HepG2 (cell line): Measurements from ENCODE around the gene GPLD1. TPM values are rescaled to one million over a fixed set of nuclear protein-coding genes. Genes with fewer than 3 reads are reported as not detected.
A peak's percentile ranks its signal among the peaks of the same experiment; 100 is the strongest.

ENCODE experiments used
- ATAC-seq: fragments of 200-7000 bp; cut with Tn5 transposase; 3 replicates; pipeline ENCODE4 v1.9.1; 2020; ENCODE audit warnings: mild to moderate bottlenecking, moderate library complexity
- BruUV-seq: library from RNA; stranded (reverse); fragments of 400-500 nt; replicated peaks from 2 replicates; lab custom pipeline; 2021; lab: Mats Ljungman, UMichigan
- CTCF ChIA-PET: fragments of 300-600 bp; formaldehyde crosslinking; extraction: SDS; loops from one replicate; lab custom pipeline; 2021; ENCODE audit warnings: low total read pairs, inconsistent platforms, low intra/inter-chr PET ratio; lab: Yijun Ruan, JAX
- POLR2A ChIA-PET: fragments of 350-600 bp; sonication (Branson Sonifier 250); formaldehyde crosslinking; loops from one replicate; lab custom pipeline; 2020; ENCODE audit warnings: antibody characterized with exemption, inconsistent platforms; lab: Yijun Ruan, JAX
- DNase-seq: peaks from one replicate; pipeline ENCODE4 v3.0.0-alpha.2; 2015; ENCODE audit warnings: low spot score
- FAIRE-seq: peaks from 3 replicates; lab custom pipeline; 2011; peaks lifted over from hg19 to GRCh38; lab: Jason Lieb, UNC
- H2AFZ ChIP-seq: one replicate; pipeline ENCODE4 v1.6.1; 2011; ENCODE audit warnings: low read length, inconsistent platforms
- H3K27ac ChIP-seq: fragments of 300-600 bp; 3 replicates; pipeline ENCODE4 v1.8.0; 2011; ENCODE audit warnings: mixed run types, mild to moderate bottlenecking, mixed read lengths, low read length, inconsistent platforms; ENCODE audit not compliant: insufficient read depth; ENCODE audit errors: extremely low read length
- H3K27me3 ChIP-seq, 2 experiments: fragments of 200-600 bp in 1 of 2; 2 replicates in 1 of 2; 3 replicates in 1 of 2; pipeline versions ENCODE4 v1.6.0 to v1.8.0; 2011; ENCODE audit warnings: low read length in 2 of 2, mild to moderate bottlenecking in 2 of 2, moderate library complexity in 2 of 2, inconsistent platforms in 1 of 2; ENCODE audit not compliant: insufficient read depth in 2 of 2, control insufficient read depth in 1 of 2
- H3K36me3 ChIP-seq, 2 experiments: fragments of 200-600 bp in 1 of 2; replicated peaks in 1 of 2; 2 replicates in 1 of 2; 3 replicates in 1 of 2; pipeline versions ENCODE4 v1.5.1 to v1.8.0; 2011; ENCODE audit warnings: low read length in 2 of 2, inconsistent platforms in 1 of 2; ENCODE audit not compliant: insufficient read depth in 2 of 2, control insufficient read depth in 1 of 2
- H3K4me1 ChIP-seq: 2 replicates; pipeline ENCODE4 v1.5.1; 2012; ENCODE audit warnings: low read length, inconsistent platforms; ENCODE audit not compliant: insufficient read depth
- H3K4me2 ChIP-seq: 2 replicates; pipeline ENCODE4 v1.6.0; 2011; ENCODE audit warnings: low read depth, low read length, inconsistent platforms
- H3K4me3 ChIP-seq, 3 experiments: fragments of 200-600 bp in 1 of 3; sonication (generic), shearing (Covaris generic) in 1 of 3; replicated peaks in 1 of 3; 2 replicates each; pipeline ENCODE4 v1.5.1; 2011 to 2016; ENCODE audit warnings: low read length in 3 of 3, inconsistent platforms in 2 of 3, low read depth in 2 of 3, mild to moderate bottlenecking in 2 of 3, control low read depth in 1 of 3, mixed read lengths in 1 of 3; ENCODE audit not compliant: insufficient read depth in 1 of 3
- H3K79me2 ChIP-seq: one replicate; pipeline ENCODE4 v1.6.1; 2011; ENCODE audit warnings: low read length, inconsistent platforms; ENCODE audit not compliant: insufficient read depth
- H3K9ac ChIP-seq: 2 replicates; pipeline ENCODE4 v1.6.0; 2011; ENCODE audit warnings: mild to moderate bottlenecking, low read depth, low read length, inconsistent platforms; ENCODE audit not compliant: insufficient read depth
- H3K9me3 ChIP-seq: 2 replicates; pipeline ENCODE4 v1.5.1; 2012; ENCODE audit warnings: mild to moderate bottlenecking, low read length
- H4K20me1 ChIP-seq: 2 replicates; pipeline ENCODE4 v1.6.0; 2011; ENCODE audit warnings: inconsistent platforms, mild to moderate bottlenecking, low read length, moderate library complexity; ENCODE audit not compliant: insufficient read depth
- DMTF1 ChIP-seq: sonication (generic); formaldehyde crosslinking; IDR thresholded peaks from 2 replicates; pipeline ENCODE4 v1.4.0; 2020; ENCODE audit warnings: mild to moderate bottlenecking, missing genetic modification reagents
- DRAP1 ChIP-seq: IDR thresholded peaks from 2 replicates; pipeline ENCODE4 v1.6.1; 2016; ENCODE audit warnings: missing genetic modification reagents, missing compliant biosample characterization
- KLF11 ChIP-seq: IDR thresholded peaks from 2 replicates; pipeline ENCODE4 v1.6.1; 2016; ENCODE audit warnings: missing compliant biosample characterization
- PCBP2 ChIP-seq: fragments of 200-400 bp; formaldehyde crosslinking; optimal IDR thresholded peaks from 2 replicates; pipeline ENCODE3; 2018; ENCODE audit warnings: low read length, low read depth; ENCODE audit not compliant: poor library complexity, severe bottlenecking
- PRDM15 ChIP-seq: sonication (generic); formaldehyde crosslinking; IDR thresholded peaks from 2 replicates; pipeline ENCODE4 v1.4.0; 2020; ENCODE audit warnings: missing genetic modification reagents
- RFXAP ChIP-seq: sonication (generic); formaldehyde crosslinking; IDR thresholded peaks from 2 replicates; pipeline ENCODE4 v1.4.0; 2020; ENCODE audit warnings: missing genetic modification reagents, borderline replicate concordance
- SPEN ChIP-seq: sonication (generic); formaldehyde crosslinking; IDR thresholded peaks from 2 replicates; pipeline ENCODE4 v1.5.1; 2020; ENCODE audit warnings: low read depth, mild to moderate bottlenecking, missing genetic modification reagents
- ZNF280B ChIP-seq: sonication (generic); formaldehyde crosslinking; IDR thresholded peaks from 2 replicates; pipeline ENCODE4 v1.5.0; 2020; ENCODE audit warnings: missing genetic modification reagents, mild to moderate bottlenecking, borderline replicate concordance
- ZNF292 ChIP-seq: sonication (generic); formaldehyde crosslinking; IDR thresholded peaks from 2 replicates; pipeline ENCODE4 v1.8.1; 2022; ENCODE audit warnings: mild to moderate bottlenecking, low read depth, missing genetic modification reagents, borderline replicate concordance
- ZNF343 ChIP-seq: sonication (generic); formaldehyde crosslinking; IDR thresholded peaks from 2 replicates; pipeline ENCODE4 v1.4.0; 2020; ENCODE audit warnings: mild to moderate bottlenecking, missing genetic modification reagents
- ZNF451 ChIP-seq: sonication (generic); formaldehyde crosslinking; IDR thresholded peaks from 2 replicates; pipeline ENCODE4 v1.5.0; 2020; ENCODE audit warnings: mild to moderate bottlenecking, missing genetic modification reagents
- ZNF780A ChIP-seq: sonication (generic); formaldehyde crosslinking; IDR thresholded peaks from 2 replicates; pipeline ENCODE4 v1.8.0; 2022; ENCODE audit warnings: mild to moderate bottlenecking, missing genetic modification reagents, moderate library complexity
- WGBS: methylation state at CpG from one replicate; pipeline ENCODE4 v1.1.6; 2017; ENCODE audit warnings: low lambda C conversion rate; 5-methylcytosine and 5-hydroxymethylcytosine counted together
- in situ Hi-C: cut with HindIII; loops from 2 replicates; pipeline ENCODE4 v1.10.0; 2017; ENCODE audit warnings: low pct_unique_long_range_greater_than_20kb; ENCODE audit not compliant: extremely low pct_ligation_motif_present
- intact Hi-C: fragments of 100-400 bp; cut with micrococcal nuclease; formaldehyde crosslinking; loops from one replicate; pipeline ENCODE4 v1.10.0; 2022; ENCODE audit not compliant: unreplicated experiment
- polyA plus RNA-seq, 8 experiments: library from polyadenylated mRNA; depleted of rRNA in 3 of 8; stranded (reverse) in 7 of 8; unstranded in 1 of 8; fragments of >200 nt; fragmentation: Illumina TruSeq in 4 of 8; extraction: Trizol in 4 of 8; gene quantifications; 2 replicates each; pipeline versions ENCODE4 v1.2.1 to v1.2.3, GENCODE V29; 2011 to 2016; ENCODE audit warnings: low read depth in 4 of 8, missing spikeins in 1 of 8, mixed read lengths in 1 of 8; ENCODE audit not compliant: insufficient read depth in 1 of 8
- total RNA-seq, 5 experiments: library from RNA; depleted of rRNA; stranded (reverse); fragments of >200 nt; fragmentation: Illumina TruSeq; extraction: Trizol; gene quantifications; 2 replicates each; pipeline ENCODE4 v1.2.3, GENCODE V29; 2016; ENCODE audit warnings: low read depth in 1 of 5

Gene GPLD1
- total and polyA plus RNA-seq, 2 of the 13 experiments (the other 11 are each of a cell fraction or from before 2014, with no cell fraction given), result 6.2 to 7.6 TPM

GRCh38 chr6:24391208-24391607 is 98.2 kb downstream of the GPLD1 start (continued):
- TF ChIP-seq PRDM15, result no peak

- FAIRE-seq (no peak), DNase-seq (no peak), ATAC-seq (no peak)
- Histone ChIP-seq H3K4me2 (peak overlapping the region; percentile 3; the same call in 1 of the 2 replicates), H3K9ac (no peak overlapping the region), H3K4me1 (peaks cover 75% of the 10 kb centered on the region), H3K27ac (peak overlapping the region; percentile 1), H3K27me3 (no peaks in the 10 kb centered on the region), H3K4me3 (no peak overlapping the region), H2AFZ (no peak overlapping the region), H4K20me1 (no peaks in the 10 kb centered on the region), H3K9me3 (no peaks in the 10 kb centered on the region), H3K79me2 (no peaks in the 10 kb centered on the region), H3K36me3 (no peaks in the 10 kb centered on the region)
- in situ Hi-C loops, result loop anchor here (5.0 kb wide), 1 partner anchor 106 kb away; no protein-coding TSS in a partner anchor
- CTCF ChIA-PET, result interaction anchor here (4.6 kb wide), 1 partner anchor 105 kb away, joined by 112 read pairs; no protein-coding TSS in a partner anchor
- 92% methylated on average over 1 of the region's 1 CpG for WGBS
- intact Hi-C loops, result loop anchor here (5.0 to 10.0 kb wide), 2 partner anchors 243 to 326 kb away; no protein-coding TSS in a partner anchor
- no TSS peak for BruUV-seq
- POLR2A ChIA-PET, result interaction anchor here (2.0 kb wide), 1 partner anchor 105 kb away, joined by 10 read pairs; no protein-coding TSS in a partner anchor
- no peak for TF ChIP-seq ZNF280B (CRISPR knock-in tag)
- no peak for TF ChIP-seq RFXAP
- no peak for TF ChIP-seq ZNF343 (CRISPR knock-in tag)
- no peak for TF ChIP-seq PCBP2
- no peak for TF ChIP-seq KLF11 (CRISPR knock-in tag)
- no peak for TF ChIP-seq DMTF1 (CRISPR knock-in tag)
- no peak for TF ChIP-seq ZNF292 (CRISPR knock-in tag)
- TF ChIP-seq ZNF780A, result no peak
- no peak for TF ChIP-seq ZNF451 (CRISPR knock-in tag)
- TF ChIP-seq SPEN (CRISPR knock-in tag), result no peak
- no peak for TF ChIP-seq DRAP1 (CRISPR knock-in tag)
Observed at GRCh38 chr6:24387818-24388217, 101.6 kb downstream of the GPLD1 start.
